Natural killer cell (primary cell): ENCODE results near the gene CST6. TPM values are rescaled to one million over a fixed set of nuclear protein-coding genes. Genes with fewer than 3 reads are reported as not detected.

Source experiments
- ATAC-seq, 3 donors: fragments of 150-1000 bp in 2 of 3; fragments of 200-7000 bp in 1 of 3; cut with Tn5 transposase; 1 replicate in 1 of 3; 2 replicates in 2 of 3; pipeline ENCODE4 v1.10.0; 2021; ENCODE audit warnings: mild to moderate bottlenecking in 2 of 3, moderate library complexity in 2 of 3
- DNase-seq, 2 donors: peaks; one replicate each; pipeline versions ENCODE4 v3.0.0 to v3.0.0-alpha.2; 2013 to 2021; ENCODE audit warnings: mixed read lengths in 1 of 2
- H3K27ac ChIP-seq: one replicate; pipeline ENCODE4 v1.5.1; 2013; ENCODE audit warnings: mild to moderate bottlenecking, low read length
- H3K27me3 ChIP-seq: one replicate; pipeline ENCODE4 v1.6.1; 2013; ENCODE audit warnings: low read length; ENCODE audit not compliant: control insufficient read depth, insufficient read depth
- H3K36me3 ChIP-seq: one replicate; pipeline ENCODE4 v1.6.1; 2013; ENCODE audit warnings: low read length; ENCODE audit not compliant: control insufficient read depth, insufficient read depth
- H3K4me1 ChIP-seq: one replicate; pipeline ENCODE4 v1.6.1; 2013; ENCODE audit warnings: low read length; ENCODE audit not compliant: control insufficient read depth, insufficient read depth
- H3K4me3 ChIP-seq: one replicate; pipeline ENCODE4 v1.5.1; 2013; ENCODE audit warnings: low read length
- H3K9me3 ChIP-seq: one replicate; pipeline ENCODE4 v1.6.1; 2013; ENCODE audit warnings: low read length; ENCODE audit not compliant: control insufficient read depth, insufficient read depth
- H3K27ac Mint-ChIP-seq, 2 donors: one replicate each; pipeline ENCODE4 v1.8.0; 2022; ENCODE audit warnings: mild to moderate bottlenecking in 2 of 2, mixed read lengths in 2 of 2, moderate library complexity in 1 of 2
- H3K27me3 Mint-ChIP-seq, 2 donors: one replicate each; pipeline ENCODE4 v1.8.0; 2022; ENCODE audit warnings: low read depth in 2 of 2, mixed read lengths in 2 of 2
- H3K36me3 Mint-ChIP-seq: one replicate; pipeline ENCODE4 v1.8.0; 2022; ENCODE audit warnings: mixed read lengths
- H3K4me1 Mint-ChIP-seq, 2 donors: one replicate each; pipeline ENCODE4 v1.8.0; 2022; ENCODE audit warnings: mixed read lengths in 2 of 2
- H3K4me3 Mint-ChIP-seq: one replicate; pipeline ENCODE4 v1.8.0; 2022; ENCODE audit warnings: mild to moderate bottlenecking, moderate library complexity, mixed read lengths
- H3K9me3 Mint-ChIP-seq, 2 donors: one replicate each; pipeline ENCODE4 v1.8.0; 2022; ENCODE audit warnings: mixed read lengths in 2 of 2
- WGBS: methylation state at CpG from one replicate; pipeline ENCODE4 v1.1.7; 2013; ENCODE audit warnings: missing lambda C conversion rate; ENCODE audit not compliant: insufficient coverage; 5-methylcytosine and 5-hydroxymethylcytosine counted together
- intact Hi-C: fragments of 100-400 bp; cut with micrococcal nuclease; formaldehyde crosslinking; loops from one replicate; pipeline ENCODE4 v1.14.2; 2022
- total RNA-seq, 4 donors: library from RNA; stranded (reverse); fragments of 120-200 nt in 1 of 4; gene quantifications; one replicate each; pipeline versions ENCODE4 v1.2.3 to v1.2.4, GENCODE V29; 2013 to 2022
- TF ChIP-seq, protein P1 (sequence below): fragments of 200-600 bp; IDR thresholded peaks from one replicate; pipeline ENCODE4 v1.8.0; 2022; ENCODE audit warnings: antibody characterized with exemption

Gene CST6
- total RNA-seq, 3 donors from 2014 or later (not counting 1 experiment from before 2014, with no cell fraction given): not detected

DNA sequence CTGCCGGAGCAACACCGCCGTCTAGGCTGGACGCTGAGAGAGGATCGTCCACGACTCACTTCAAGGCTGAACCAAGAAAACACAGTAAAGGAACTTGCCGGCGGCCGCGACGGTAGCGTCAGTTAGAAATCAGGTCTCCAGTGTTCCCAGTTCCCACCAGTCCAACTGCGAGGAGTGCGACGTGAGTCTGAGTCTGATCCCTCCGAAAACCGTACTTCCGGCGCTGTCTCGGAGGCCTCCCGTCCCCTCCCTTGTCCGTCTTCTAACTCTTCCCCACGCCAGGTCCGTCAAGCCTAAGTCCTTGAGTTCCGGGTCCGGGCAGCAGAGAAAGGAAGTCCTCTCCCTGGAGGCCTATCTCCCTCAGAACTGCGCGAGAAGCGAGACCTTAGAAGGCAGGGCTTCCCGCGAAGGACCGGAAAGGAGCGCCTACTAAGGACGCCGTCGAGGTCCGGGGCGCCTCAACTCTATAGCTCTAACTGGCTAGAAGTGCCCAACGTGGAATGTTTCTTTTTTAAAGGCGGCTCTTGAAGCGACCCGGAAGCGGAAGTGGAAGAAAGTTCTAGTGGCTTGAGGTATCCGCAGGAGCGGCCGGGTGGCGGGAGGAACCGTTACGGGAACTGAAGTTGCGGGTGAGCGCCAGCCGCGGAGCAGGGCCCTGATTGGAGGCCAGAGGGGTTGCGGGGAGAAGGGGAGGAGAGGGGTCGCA lies 9.7 kb upstream of the CST6 start, which contains the start of the genes BANF1 and EIF1AD:
BANF1 (plus strand) TSS at position 562 of the 706 bp plus-strand sequence. CDS start 748 bp downstream, outside the sequence.
EIF1AD (minus strand) TSS at position 216 of the 706 bp plus-strand sequence. CDS start 1,768 bp downstream, outside the sequence.
- intact Hi-C loops: loop anchor here (1.0 to 5.0 kb wide), 4 partner anchors 19 to 390 kb away; partner anchors contain the start of genes KAT5, MAP3K11 and SART1
- Mint-ChIP-seq H3K27ac (peak within 1 kb of the TSS; percentile 99), H3K36me3 (no peaks in the 10 kb centered on the region), H3K27me3 (no peaks in the 10 kb centered on the region), H3K4me3 (peak within 1 kb of the TSS; percentile 99), H3K9me3 (no peaks in the 10 kb centered on the region), H3K4me1 (peaks cover 22 to 41% of the 10 kb centered on the region in 2 donors)
- Histone ChIP-seq H3K4me3 (peak within 1 kb of the TSS; percentile 54), H3K36me3 (peaks cover 45% of the 10 kb centered on the region), H3K27ac (peak within 1 kb of the TSS; percentile 77), H3K9me3 (no peaks in the 10 kb centered on the region), H3K27me3 (no peaks in the 10 kb centered on the region), H3K4me1 (peaks cover 24% of the 10 kb centered on the region)
- TF ChIP-seq, protein P1, sequence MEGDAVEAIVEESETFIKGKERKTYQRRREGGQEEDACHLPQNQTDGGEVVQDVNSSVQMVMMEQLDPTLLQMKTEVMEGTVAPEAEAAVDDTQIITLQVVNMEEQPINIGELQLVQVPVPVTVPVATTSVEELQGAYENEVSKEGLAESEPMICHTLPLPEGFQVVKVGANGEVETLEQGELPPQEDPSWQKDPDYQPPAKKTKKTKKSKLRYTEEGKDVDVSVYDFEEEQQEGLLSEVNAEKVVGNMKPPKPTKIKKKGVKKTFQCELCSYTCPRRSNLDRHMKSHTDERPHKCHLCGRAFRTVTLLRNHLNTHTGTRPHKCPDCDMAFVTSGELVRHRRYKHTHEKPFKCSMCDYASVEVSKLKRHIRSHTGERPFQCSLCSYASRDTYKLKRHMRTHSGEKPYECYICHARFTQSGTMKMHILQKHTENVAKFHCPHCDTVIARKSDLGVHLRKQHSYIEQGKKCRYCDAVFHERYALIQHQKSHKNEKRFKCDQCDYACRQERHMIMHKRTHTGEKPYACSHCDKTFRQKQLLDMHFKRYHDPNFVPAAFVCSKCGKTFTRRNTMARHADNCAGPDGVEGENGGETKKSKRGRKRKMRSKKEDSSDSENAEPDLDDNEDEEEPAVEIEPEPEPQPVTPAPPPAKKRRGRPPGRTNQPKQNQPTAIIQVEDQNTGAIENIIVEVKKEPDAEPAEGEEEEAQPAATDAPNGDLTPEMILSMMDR: no peak
- under 1% methylated on average over 55 of the region's 55 CpGs for WGBS
- DNase-seq (peak; percentile 90 to 98), ATAC-seq (peak; percentile 84 to 92 (median 85))

DNA sequence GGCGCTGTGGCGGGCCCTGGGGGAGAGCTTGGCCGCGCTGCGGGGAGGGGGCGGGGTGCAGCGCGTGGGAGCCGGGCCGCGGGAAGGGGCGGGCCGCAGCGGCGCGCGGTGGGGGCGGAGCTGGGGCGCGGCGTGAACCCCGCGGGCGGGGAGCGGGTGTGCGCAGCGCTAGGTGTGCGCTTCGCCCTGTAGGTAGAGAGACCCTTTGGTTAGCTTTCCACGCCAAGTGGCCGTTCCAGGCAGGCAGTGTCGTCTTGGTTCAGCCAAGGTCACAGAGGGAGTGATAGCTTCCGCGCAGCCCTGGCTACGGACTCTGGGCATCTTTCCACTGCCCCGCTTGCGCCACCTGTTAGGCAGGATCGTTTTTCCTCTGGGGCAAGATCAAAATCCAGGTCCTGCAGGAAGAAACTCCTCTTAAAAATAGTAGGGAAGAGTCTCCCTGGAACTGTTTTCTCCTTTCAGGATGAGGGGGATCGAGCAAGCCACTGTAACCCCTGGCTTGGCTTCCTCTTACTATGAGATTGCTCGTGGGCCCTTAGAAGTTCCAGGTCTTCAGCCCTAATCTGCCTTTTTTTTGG lies 9.1 kb upstream of the CST6 start:
- ATAC-seq: peak; percentile 65 to 82 (median 75)
- under 1% methylated on average over 40 of the region's 40 CpGs for WGBS
- intact Hi-C loops: loop anchor here (1.0 to 5.0 kb wide), 4 partner anchors 18 to 390 kb away; partner anchors contain the start of genes KAT5, MAP3K11 and SART1

DNA sequence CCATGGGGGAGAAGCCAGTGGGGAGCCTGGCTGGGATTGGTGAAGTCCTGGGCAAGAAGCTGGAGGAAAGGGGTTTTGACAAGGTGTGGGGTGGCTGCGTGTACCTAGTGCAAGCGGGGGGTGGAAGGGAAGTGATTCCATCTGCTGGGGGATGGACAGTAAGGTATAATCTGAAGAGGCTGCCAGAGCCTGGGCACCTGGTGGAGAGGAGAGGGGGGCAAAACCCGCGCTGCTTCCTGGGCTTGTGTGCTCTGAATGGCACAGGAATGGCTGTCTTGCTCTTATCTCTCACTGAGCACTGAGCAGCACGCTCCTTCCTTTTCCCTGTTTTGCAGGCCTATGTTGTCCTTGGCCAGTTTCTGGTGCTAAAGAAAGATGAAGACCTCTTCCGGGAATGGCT lies 8.5 kb upstream of the CST6 start:
- Histone ChIP-seq H3K27me3 (no peaks in the 10 kb centered on the region), H3K9me3 (no peaks in the 10 kb centered on the region), H3K27ac (peak overlapping the region; percentile 68), H3K36me3 (peaks cover 34% of the 10 kb centered on the region), H3K4me1 (peaks cover 24% of the 10 kb centered on the region), H3K4me3 (peak overlapping the region; percentile 54)
- TF ChIP-seq, protein P1: no peak
- Mint-ChIP-seq H3K4me1 (peaks cover 22 to 40% of the 10 kb centered on the region in 2 donors), H3K27me3 (no peaks in the 10 kb centered on the region), H3K9me3 (no peaks in the 10 kb centered on the region), H3K36me3 (no peaks in the 10 kb centered on the region), H3K27ac (peak overlapping the region; percentile 99), H3K4me3 (peak overlapping the region; percentile 99)
- intact Hi-C loops: loop anchor here (2.0 to 5.0 kb wide), 3 partner anchors 18 to 391 kb away; partner anchors contain the start of genes KAT5 and MAP3K11
- DNase-seq (no peak), ATAC-seq (no peak)
- WGBS: 79% methylated on average over 6 of the region's 6 CpGs

More for the DNA sequence above, 9.1 kb upstream of the CST6 start:
- peaks cover 24% of the 10 kb centered on the region for H3K4me1 ChIP-seq
- H3K27ac ChIP-seq: peak overlapping the region; percentile 77
- TF ChIP-seq, protein P1: no peak
- Mint-ChIP-seq H3K27ac (peak overlapping the region; percentile 99), H3K4me3 (peak overlapping the region; percentile 99), H3K4me1 (peaks cover 22 to 41% of the 10 kb centered on the region in 2 donors), H3K27me3 (no peaks in the 10 kb centered on the region), H3K36me3 (no peaks in the 10 kb centered on the region), H3K9me3 (no peaks in the 10 kb centered on the region)
- H3K36me3 ChIP-seq: peaks cover 39% of the 10 kb centered on the region
- H3K27me3 ChIP-seq: no peaks in the 10 kb centered on the region
- H3K9me3 ChIP-seq: no peaks in the 10 kb centered on the region
- peak in 1 of 2 donors; percentile 87 for DNase-seq
- peak overlapping the region; percentile 54 for H3K4me3 ChIP-seq
